ENCODE measurements around the gene SHPK. TPM values are rescaled to one million over a fixed set of nuclear protein-coding genes. Genes with fewer than 3 reads are reported as not detected.

SHPK gene
- total RNA-seq, result 10 to 100 TPM; 12.3 to 12.4 TPM

DNA sequence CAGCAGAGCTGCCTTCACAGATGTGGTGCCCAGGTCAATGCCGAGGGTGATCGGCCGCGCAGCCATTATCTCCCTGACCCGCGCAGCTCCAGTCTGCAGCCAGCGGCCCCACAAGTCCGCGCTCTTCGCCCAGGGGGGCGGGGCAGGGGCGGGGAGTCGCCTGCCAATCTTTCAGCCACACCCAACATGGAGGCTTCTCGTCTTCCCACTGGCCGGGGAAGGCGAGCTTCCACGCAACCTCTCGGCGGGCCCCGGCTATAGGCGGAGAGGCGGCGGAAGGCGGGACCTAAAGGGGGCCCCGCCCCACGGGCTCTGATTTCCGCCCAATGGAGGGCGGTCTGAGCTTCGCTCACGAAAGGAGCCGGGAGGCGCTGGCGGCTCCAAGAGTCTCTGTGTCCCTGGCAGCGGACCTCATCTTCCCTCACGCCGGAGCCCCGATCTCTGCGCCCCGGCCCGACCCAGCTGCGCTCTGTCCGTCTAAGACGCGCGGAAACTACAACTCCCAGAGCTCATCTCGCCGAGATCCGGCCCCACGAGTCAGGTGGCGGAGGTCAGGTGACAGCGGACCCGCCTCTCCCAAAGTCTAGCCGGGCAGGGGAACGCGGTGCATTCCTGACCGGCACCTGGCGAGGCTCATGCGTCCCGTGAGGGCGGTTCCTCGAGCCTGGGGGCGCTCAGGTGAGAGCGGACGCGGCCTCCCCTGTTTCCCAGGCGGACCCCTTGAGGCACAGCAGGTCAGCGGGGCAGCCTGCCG lies at the start of gene SHPK, which contains the start of gene CTNS:
TSS of gene SHPK (minus strand) at position 97 of the 754 bp plus-strand sequence. CDS start at position 66, 31 bp downstream.
TSS of gene CTNS (plus strand) at position 607 of the 754 bp plus-strand sequence. CDS start 3,447 bp downstream, outside the sequence.
- Mint-ChIP-seq H3K36me3 (peaks cover 9% of the 10 kb centered on the region), H3K27me3 (no peaks in the 10 kb centered on the region), H3K9me3 (no peaks in the 10 kb centered on the region), H3K27ac (peak within 1 kb of the TSS; percentile 96), H3K4me3 (peak within 1 kb of the TSS; percentile 94), H3K4me1 (ENCODE audit: low read depth) (peaks cover 38% of the 10 kb centered on the region)
- ChIA-PET POLR2A (interaction anchor here (0.8 to 1.5 kb wide), 3 partner anchors 11 to 507 kb away, joined by 3 to 6 read pairs (median 6); partner anchors contain the start of genes CYB5D2, EMC6 and ZZEF1), CTCF (interaction anchor here (0.7 to 5.0 kb wide), 9 partner anchors 8 to 587 kb away, joined by 3 to 25 read pairs (median 5); partner anchors contain the start of genes NCBP3 and TAX1BP3)
- intact Hi-C loops (cut with micrococcal nuclease), result no loop called here
- DNase-seq, result peak; percentile 96

GRCh38 chr17:3685174-3685573 lies 49.1 kb upstream of the SHPK start:
- no peaks in the 10 kb centered on the region for H3K9me3 Mint-ChIP-seq
- H3K36me3 Mint-ChIP-seq, result peaks cover 3% of the 10 kb centered on the region
- DNase-seq, result no peak
- intact Hi-C loops (cut with micrococcal nuclease), result no loop called here
- no peak overlapping the region for H3K27ac Mint-ChIP-seq
- CTCF ChIA-PET, result interaction anchor here (0.7 to 1.0 kb wide), 2 partner anchors 50 to 143 kb away, joined by 3 read pairs; no protein-coding TSS in a partner anchor
- H3K4me3 Mint-ChIP-seq, result no peak overlapping the region
- H3K27me3 Mint-ChIP-seq, result no peaks in the 10 kb centered on the region
- peaks cover 17% of the 10 kb centered on the region for H3K4me1 Mint-ChIP-seq (ENCODE audit: low read depth)
- POLR2A ChIA-PET, result no interaction called here

DNA sequence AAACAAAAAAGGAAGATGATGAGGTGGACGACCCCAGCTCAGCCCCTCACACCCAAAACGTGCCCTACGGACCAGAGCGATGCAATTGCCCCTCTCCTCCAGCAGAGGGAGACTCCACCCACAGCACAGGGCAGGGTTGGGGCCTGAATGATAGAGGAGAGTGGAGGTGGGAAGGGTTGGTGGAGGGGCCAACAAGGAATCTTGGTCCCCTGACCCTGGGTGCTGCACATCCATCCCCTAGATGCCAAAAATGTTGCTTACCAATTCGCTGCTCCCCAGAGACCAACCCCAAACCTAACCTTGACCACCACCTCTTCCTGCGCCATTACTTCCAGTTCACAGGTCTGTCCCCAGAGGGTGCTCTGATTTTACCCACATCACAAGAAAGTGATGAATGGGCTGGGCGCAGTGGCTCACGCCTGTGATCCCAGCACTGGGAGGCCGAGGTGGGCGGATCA lies 47.0 kb upstream of the SHPK start:
- Mint-ChIP-seq H3K27ac (no peak overlapping the region), H3K36me3 (no peaks in the 10 kb centered on the region), H3K9me3 (no peaks in the 10 kb centered on the region), H3K4me1 (ENCODE audit: low read depth) (peaks cover 17% of the 10 kb centered on the region), H3K27me3 (no peaks in the 10 kb centered on the region), H3K4me3 (no peak overlapping the region)
- DNase-seq, result peak; percentile 73
- intact Hi-C loops (cut with micrococcal nuclease), result loop anchor here (2.0 to 5.0 kb wide), 3 partner anchors 38 to 144 kb away; no protein-coding TSS in a partner anchor
- CTCF ChIA-PET, result interaction anchor here (0.6 to 3.0 kb wide), 29 partner anchors 9 to 344 kb away, joined by 3 to 37 read pairs (median 4); partner anchors contain the start of genes EMC6, HASPIN, NCBP3 and P2RX5
- POLR2A ChIA-PET, result no interaction called here

DNA sequence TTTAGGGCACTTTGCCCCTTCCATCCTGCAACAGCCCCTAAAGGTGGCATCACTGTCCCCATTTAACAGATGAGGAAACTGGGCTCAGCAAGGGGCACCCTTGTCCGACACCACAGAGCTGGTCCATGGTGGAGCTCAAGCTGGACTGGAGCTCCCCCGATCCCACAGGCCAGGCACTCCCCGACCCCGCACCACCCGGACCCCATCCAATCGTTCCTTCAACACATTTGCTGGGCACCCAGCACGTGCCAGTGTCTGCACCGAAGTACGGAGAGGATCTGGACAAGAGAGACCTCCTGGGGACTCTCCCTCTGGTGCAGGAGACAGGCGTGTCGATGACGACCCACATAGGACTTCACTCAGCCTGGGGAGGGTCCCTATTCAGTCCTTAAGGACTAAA lies 46.0 kb upstream of the SHPK start:
- Mint-ChIP-seq H3K36me3 (no peaks in the 10 kb centered on the region), H3K27ac (no peak overlapping the region), H3K4me3 (no peak overlapping the region), H3K4me1 (ENCODE audit: low read depth) (peaks cover 17% of the 10 kb centered on the region), H3K9me3 (no peaks in the 10 kb centered on the region), H3K27me3 (no peaks in the 10 kb centered on the region)
- ChIA-PET CTCF (interaction anchor here (0.6 to 3.0 kb wide), 21 partner anchors 10 to 662 kb away, joined by 3 to 37 read pairs (median 4); partner anchors contain the start of genes EMC6, HASPIN, P2RX5 and TAX1BP3), POLR2A (no interaction called here)
- intact Hi-C loops (cut with micrococcal nuclease), result loop anchor here (2.0 to 5.0 kb wide), 3 partner anchors 39 to 145 kb away; no protein-coding TSS in a partner anchor
- no peak for DNase-seq

- ChIA-PET CTCF (interaction anchor here (0.6 to 3.0 kb wide), 5 partner anchors 10 to 56 kb away, joined by 3 to 37 read pairs (median 9); no protein-coding TSS in a partner anchor), POLR2A (no interaction called here)
- Mint-ChIP-seq H3K4me3 (no peak overlapping the region), H3K27me3 (no peaks in the 10 kb centered on the region), H3K36me3 (no peaks in the 10 kb centered on the region), H3K27ac (no peak overlapping the region), H3K9me3 (no peaks in the 10 kb centered on the region), H3K4me1 (ENCODE audit: low read depth) (peaks cover 17% of the 10 kb centered on the region)
- DNase-seq, result no peak
- intact Hi-C loops (cut with micrococcal nuclease), result loop anchor here (5.0 kb wide), 1 partner anchor 56 kb away; no protein-coding TSS in a partner anchor
Observed at GRCh38 chr17:3681565-3681964, 45.5 kb upstream of the SHPK start.

- ChIA-PET POLR2A (no interaction called here), CTCF (interaction anchor here (0.6 kb wide), 1 partner anchor 45 kb away, joined by 3 read pairs; no protein-coding TSS in a partner anchor)
- Mint-ChIP-seq H3K9me3 (no peaks in the 10 kb centered on the region), H3K4me3 (no peak overlapping the region), H3K27ac (no peak overlapping the region), H3K4me1 (ENCODE audit: low read depth) (peaks cover 17% of the 10 kb centered on the region), H3K36me3 (no peaks in the 10 kb centered on the region), H3K27me3 (no peaks in the 10 kb centered on the region)
- intact Hi-C loops (cut with micrococcal nuclease), result loop anchor here (5.0 kb wide), 1 partner anchor 56 kb away; no protein-coding TSS in a partner anchor
- DNase-seq, result no peak
Observed at GRCh38 chr17:3681057-3681456, 45.0 kb upstream of the SHPK start.

GRCh38 chr17:3679531-3680126 lies 43.6 kb upstream of the SHPK start:
- intact Hi-C loops (cut with micrococcal nuclease), result loop anchor here (5.0 kb wide), 1 partner anchor 58 kb away; no protein-coding TSS in a partner anchor
- peaks cover 17% of the 10 kb centered on the region for H3K4me1 Mint-ChIP-seq (ENCODE audit: low read depth)
- no peak overlapping the region for H3K27ac Mint-ChIP-seq
- POLR2A ChIA-PET, result no interaction called here
- no peak for DNase-seq
- H3K4me3 Mint-ChIP-seq, result no peak overlapping the region
- H3K36me3 Mint-ChIP-seq, result no peaks in the 10 kb centered on the region
- no peaks in the 10 kb centered on the region for H3K27me3 Mint-ChIP-seq
- H3K9me3 Mint-ChIP-seq, result no peaks in the 10 kb centered on the region
- CTCF ChIA-PET, result interaction anchor here (0.7 to 0.9 kb wide), 2 partner anchors 39 to 57 kb away, joined by 3 read pairs; no protein-coding TSS in a partner anchor

- ChIA-PET CTCF (interaction anchor here (0.7 to 1.0 kb wide), 3 partner anchors 39 to 149 kb away, joined by 3 to 5 read pairs (median 3); no protein-coding TSS in a partner anchor), POLR2A (no interaction called here)
- peaks cover 17% of the 10 kb centered on the region for H3K4me1 Mint-ChIP-seq (ENCODE audit: low read depth)
- no peak overlapping the region for H3K4me3 Mint-ChIP-seq
- no peaks in the 10 kb centered on the region for H3K9me3 Mint-ChIP-seq
- H3K27ac Mint-ChIP-seq, result no peak overlapping the region
- no peak for DNase-seq
- no peaks in the 10 kb centered on the region for H3K27me3 Mint-ChIP-seq
- no peaks in the 10 kb centered on the region for H3K36me3 Mint-ChIP-seq
- intact Hi-C loops (cut with micrococcal nuclease), result no loop called here
Observed at GRCh38 chr17:3678821-3679530, 42.9 kb upstream of the SHPK start.

DNA sequence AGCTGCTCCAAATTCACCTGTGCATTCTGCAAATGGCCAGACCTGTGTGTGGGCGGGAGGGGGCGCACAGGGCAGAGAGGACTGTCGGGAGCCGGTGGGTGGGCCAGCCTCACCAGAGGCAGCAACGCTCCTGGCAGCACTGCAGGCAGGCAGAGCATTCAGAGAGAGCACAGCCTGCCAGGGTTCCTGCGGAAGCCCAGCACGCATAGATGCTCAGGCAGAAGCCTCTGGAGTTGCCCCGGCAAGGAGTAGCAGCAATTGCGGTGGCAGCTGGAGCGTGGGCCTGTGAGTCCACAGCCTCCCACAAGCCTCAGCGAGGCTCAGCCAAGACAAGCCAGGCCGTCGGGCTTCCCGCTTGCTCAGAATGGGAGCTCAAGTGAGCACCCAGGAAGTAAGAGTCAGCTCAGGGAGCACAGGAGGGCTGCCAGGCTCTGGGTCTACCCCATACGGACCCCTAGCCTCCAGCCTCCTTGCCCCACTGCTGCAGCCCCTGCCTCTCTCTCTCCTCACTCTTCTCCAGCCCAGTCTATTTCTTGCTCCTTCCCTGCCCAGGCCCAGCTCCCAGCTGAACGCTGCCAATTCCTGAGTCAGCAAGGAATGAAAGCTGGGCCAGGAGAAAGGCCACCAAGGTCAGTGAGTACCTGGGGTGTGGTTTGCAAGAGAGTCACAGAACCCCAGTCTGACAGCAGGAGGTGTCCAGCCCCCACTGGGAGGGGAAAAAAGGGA lies 42.2 kb upstream of the SHPK start:
- H3K4me1 Mint-ChIP-seq (ENCODE audit: low read depth), result peaks cover 13% of the 10 kb centered on the region
- no peaks in the 10 kb centered on the region for H3K36me3 Mint-ChIP-seq
- H3K9me3 Mint-ChIP-seq, result no peaks in the 10 kb centered on the region
- ChIA-PET CTCF (interaction anchor here (1.0 kb wide), 1 partner anchor 149 kb away, joined by 5 read pairs; no protein-coding TSS in a partner anchor), POLR2A (no interaction called here)
- H3K4me3 Mint-ChIP-seq, result no peak overlapping the region
- intact Hi-C loops (cut with micrococcal nuclease), result no loop called here
- no peak overlapping the region for H3K27ac Mint-ChIP-seq
- DNase-seq, result no peak
- no peaks in the 10 kb centered on the region for H3K27me3 Mint-ChIP-seq

- no peaks in the 10 kb centered on the region for H3K9me3 Mint-ChIP-seq
- no peak for DNase-seq
- ChIA-PET CTCF (interaction anchor here (0.6 to 1.0 kb wide), 2 partner anchors 62 to 1728 kb away, joined by 3 read pairs; no protein-coding TSS in a partner anchor), POLR2A (no interaction called here)
- H3K36me3 Mint-ChIP-seq, result no peaks in the 10 kb centered on the region
- H3K27ac Mint-ChIP-seq, result peak overlapping the region; percentile 28
- no peak overlapping the region for H3K4me3 Mint-ChIP-seq
- H3K4me1 Mint-ChIP-seq (ENCODE audit: low read depth), result no peaks in the 10 kb centered on the region
- no peaks in the 10 kb centered on the region for H3K27me3 Mint-ChIP-seq
- intact Hi-C loops (cut with micrococcal nuclease), result no loop called here
Observed at GRCh38 chr17:3675886-3676285, 39.8 kb upstream of the SHPK start.

GRCh38 chr17:3672571-3672970 lies 36.5 kb upstream of the SHPK start:
- no peak overlapping the region for H3K27ac Mint-ChIP-seq
- ChIA-PET CTCF (interaction anchor here (1.3 kb wide), 1 partner anchor 10 kb away, joined by 9 read pairs; no protein-coding TSS in a partner anchor), POLR2A (no interaction called here)
- no peak overlapping the region for H3K4me3 Mint-ChIP-seq
- peaks cover 5% of the 10 kb centered on the region for H3K36me3 Mint-ChIP-seq
- intact Hi-C loops (cut with micrococcal nuclease), result no loop called here
- no peaks in the 10 kb centered on the region for H3K27me3 Mint-ChIP-seq
- DNase-seq, result no peak
- no peaks in the 10 kb centered on the region for H3K9me3 Mint-ChIP-seq
- peaks cover 13% of the 10 kb centered on the region for H3K4me1 Mint-ChIP-seq (ENCODE audit: low read depth)

Measured in activated CD4-positive, alpha-beta memory T cell treated with anti-CD3 and anti-CD28 coated beads for 36 hours (primary cell).